Stimulated activated CD8-positive, alpha-beta memory T cell treated with anti-CD3 and anti-CD28 coated beads, Interleukin-12 subunit alpha, Interleukin-12 subunit beta, amount 100 ng/mL, for 1 hour (primary cell): ENCODE data around the gene DSE.

Experiments used
- DNase-seq: peaks from one replicate; pipeline ENCODE4 v3.0.0-alpha.2; 2020; ENCODE audit warnings: low read depth

The DSE gene

GRCh38 chr6:116362276-116362675 lies 8.5 kb upstream of the DSE start:
- DNase-seq: no peak

GRCh38 chr6:116363759-116364158 lies 7.0 kb upstream of the DSE start:
- DNase-seq: no peak

- DNase-seq: no peak
Observed at GRCh38 chr6:116364321-116364720, 6.4 kb upstream of the DSE start.

GRCh38 chr6:116365743-116366142 lies 5.0 kb upstream of the DSE start:
- DNase-seq: no peak

GRCh38 chr6:116366740-116367275 lies 3.9 kb upstream of the DSE start:
- DNase-seq: no peak

GRCh38 chr6:116369540-116369939 lies 1.2 kb upstream of the DSE start:
- DNase-seq: no peak

- no peak for DNase-seq
Observed at GRCh38 chr6:116369964-116370759, 585 bp upstream of the DSE start.

GRCh38 chr6:116371120-116371917 lies 572 bp downstream of the DSE start:
- DNase-seq: no peak

- no peak for DNase-seq
Observed at GRCh38 chr6:116371918-116372209, 1.1 kb downstream of the DSE start.

- no peak for DNase-seq
Observed at GRCh38 chr6:116373300-116373699, 2.6 kb downstream of the DSE start.

GRCh38 chr6:116373940-116374339 lies 3.2 kb downstream of the DSE start:
- no peak for DNase-seq

GRCh38 chr6:116374586-116374985 lies 3.8 kb downstream of the DSE start:
- DNase-seq: no peak

GRCh38 chr6:116375262-116375661 lies 4.5 kb downstream of the DSE start:
- no peak for DNase-seq

GRCh38 chr6:116376149-116376548 lies 5.4 kb downstream of the DSE start:
- DNase-seq: no peak

- DNase-seq: no peak
Observed at GRCh38 chr6:116379764-116380163, 9.0 kb downstream of the DSE start.

- no peak for DNase-seq
Observed at GRCh38 chr6:116380346-116380745, 9.6 kb downstream of the DSE start.

GRCh38 chr6:116381000-116381399 lies 10.3 kb downstream of the DSE start:
- DNase-seq: no peak

GRCh38 chr6:116382587-116382986 lies 11.8 kb downstream of the DSE start:
- DNase-seq: no peak

GRCh38 chr6:116384727-116385458 lies 14.1 kb downstream of the DSE start:
- no peak for DNase-seq

GRCh38 chr6:116385459-116385802 lies 14.7 kb downstream of the DSE start:
- DNase-seq: no peak

- no peak for DNase-seq
Observed at GRCh38 chr6:116385921-116386320, 15.2 kb downstream of the DSE start.

- no peak for DNase-seq
Observed at GRCh38 chr6:116386581-116387299, 16.0 kb downstream of the DSE start.
